GM21786 (cell line): ENCODE results near the gene PCCA.
"Not testable (repeated sequence)": the region's sequence is repeated elsewhere in the genome, so short reads cannot be mapped to it uniquely, and the experiment has no call there.

Experiments
- ATAC-seq: cut with Tn5 transposase; IDR thresholded peaks from one replicate; pipeline ENCODE4 v1.9.1; 2021; ENCODE audit not compliant: unreplicated experiment

The PCCA gene

GRCh38 chr13:100519626-100520025 lies 430.7 kb downstream of the PCCA start:
- no peak for ATAC-seq

GRCh38 chr13:100520936-100521850 lies 432.3 kb downstream of the PCCA start:
- ATAC-seq: no peak

GRCh38 chr13:100521851-100522617 lies 433.1 kb downstream of the PCCA start:
- ATAC-seq: no peak

- no peak for ATAC-seq
Observed at GRCh38 chr13:100522618-100523309, 433.9 kb downstream of the PCCA start.

- no peak for ATAC-seq
Observed at GRCh38 chr13:100523411-100523810, 434.5 kb downstream of the PCCA start.

DNA sequence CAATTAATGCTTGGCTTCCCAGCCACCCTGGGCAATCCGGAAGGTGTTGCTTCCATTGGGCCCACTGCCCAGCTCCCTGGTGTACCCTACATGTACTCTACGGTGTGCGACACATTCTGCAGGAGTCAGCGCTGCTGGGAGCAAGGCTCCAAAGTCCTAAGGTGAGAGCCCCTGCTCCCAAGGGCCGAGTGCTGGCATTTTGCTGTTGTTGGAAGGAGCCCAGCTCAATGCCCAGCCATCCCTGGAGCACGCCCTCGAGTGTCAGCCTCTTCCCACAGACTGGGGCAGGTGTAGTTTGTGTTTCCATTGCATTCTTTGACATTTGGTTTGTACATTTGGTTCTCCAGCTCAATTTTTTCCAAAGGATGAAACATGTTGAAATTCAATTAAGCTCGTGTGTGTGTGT lies 435.1 kb downstream of the PCCA start:
- no peak for ATAC-seq

DNA sequence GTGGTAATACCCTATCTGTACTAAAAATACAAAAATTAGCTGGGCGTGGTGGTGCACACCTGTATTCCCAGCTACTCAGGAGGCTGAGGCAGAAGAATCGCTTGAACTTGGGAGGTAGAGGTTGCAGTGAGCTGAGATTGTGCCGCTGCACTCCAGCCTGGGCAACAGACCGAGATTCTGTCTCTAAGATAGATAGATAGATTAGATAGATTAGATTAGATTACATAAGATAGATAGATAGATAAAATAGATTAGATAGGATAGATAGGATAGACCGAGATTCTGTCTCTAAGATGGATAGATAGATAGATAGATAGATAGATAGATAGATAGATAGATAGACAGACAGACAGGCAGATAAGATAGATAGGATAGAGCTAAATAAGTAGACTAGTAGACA lies 435.8 kb downstream of the PCCA start:
- not testable (repeated sequence) for ATAC-seq

DNA sequence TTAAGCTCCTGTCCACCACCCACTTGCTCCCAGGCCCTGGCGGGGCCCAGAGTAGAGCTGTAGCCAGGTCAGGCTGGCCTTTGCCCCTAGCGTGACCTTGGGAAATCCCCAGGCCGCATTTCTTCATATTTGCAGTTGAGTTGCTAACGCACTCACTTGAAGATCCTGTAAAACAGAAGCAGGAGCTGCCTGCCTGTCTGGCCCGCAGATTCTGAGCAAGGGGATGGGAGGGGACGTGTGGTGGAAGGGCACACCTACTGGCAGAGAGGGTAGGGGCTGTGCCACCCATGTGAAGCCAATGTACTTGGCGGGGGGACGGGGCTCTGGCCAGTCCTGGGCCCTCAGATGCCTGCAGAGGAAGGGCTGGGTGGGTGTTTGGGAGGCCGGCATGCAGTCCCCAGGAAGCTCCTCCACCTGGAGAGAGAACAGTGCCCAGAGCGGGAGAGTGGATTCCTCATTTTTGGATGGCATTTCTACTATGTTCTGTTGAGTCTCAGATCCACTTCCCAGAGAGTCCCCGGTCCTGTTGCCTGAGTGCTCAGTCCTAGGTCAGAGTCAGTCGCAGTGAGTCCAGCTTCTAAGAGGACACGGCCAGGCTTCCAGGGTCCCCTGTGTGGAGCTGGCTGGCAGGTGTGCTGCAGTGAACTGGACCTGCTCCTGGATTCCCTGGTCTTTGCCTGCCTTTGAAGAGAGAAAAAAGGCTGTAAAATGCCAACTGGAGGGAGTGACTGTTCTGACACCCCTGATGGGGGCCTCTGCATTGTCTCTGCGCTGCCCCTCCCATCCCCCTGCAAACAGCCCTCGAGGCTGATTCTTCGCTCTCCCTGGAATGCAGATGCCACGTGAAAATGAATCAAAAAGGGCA lies 436.8 kb downstream of the PCCA start:
- no peak for ATAC-seq

- no peak for ATAC-seq
Observed at GRCh38 chr13:100526318-100527000, 437.6 kb downstream of the PCCA start.

DNA sequence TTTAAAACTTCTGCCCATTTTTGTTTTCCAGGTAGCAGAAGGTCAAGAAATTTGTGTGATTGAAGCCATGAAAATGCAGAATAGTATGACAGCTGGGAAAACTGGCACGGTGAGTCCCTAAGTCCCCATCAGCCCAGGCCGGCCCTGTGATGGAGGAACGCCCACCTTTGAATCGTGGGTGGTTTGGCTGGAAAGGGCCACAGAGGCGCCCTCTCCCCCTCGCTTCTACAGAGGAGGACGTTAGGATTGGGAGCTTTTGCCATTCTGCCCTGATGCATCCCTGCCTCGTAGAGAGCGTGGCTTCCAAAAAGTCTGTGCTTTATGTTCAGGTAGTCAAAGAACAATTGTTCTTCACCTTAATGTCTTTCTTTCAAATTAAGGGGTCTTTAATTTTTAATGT lies 438.8 kb downstream of the PCCA start:
- ATAC-seq: no peak

- ATAC-seq: no peak
Observed at GRCh38 chr13:100528353-100528752, 439.5 kb downstream of the PCCA start.

- ATAC-seq: no peak
Observed at GRCh38 chr13:100528820-100529219, 439.9 kb downstream of the PCCA start.

DNA sequence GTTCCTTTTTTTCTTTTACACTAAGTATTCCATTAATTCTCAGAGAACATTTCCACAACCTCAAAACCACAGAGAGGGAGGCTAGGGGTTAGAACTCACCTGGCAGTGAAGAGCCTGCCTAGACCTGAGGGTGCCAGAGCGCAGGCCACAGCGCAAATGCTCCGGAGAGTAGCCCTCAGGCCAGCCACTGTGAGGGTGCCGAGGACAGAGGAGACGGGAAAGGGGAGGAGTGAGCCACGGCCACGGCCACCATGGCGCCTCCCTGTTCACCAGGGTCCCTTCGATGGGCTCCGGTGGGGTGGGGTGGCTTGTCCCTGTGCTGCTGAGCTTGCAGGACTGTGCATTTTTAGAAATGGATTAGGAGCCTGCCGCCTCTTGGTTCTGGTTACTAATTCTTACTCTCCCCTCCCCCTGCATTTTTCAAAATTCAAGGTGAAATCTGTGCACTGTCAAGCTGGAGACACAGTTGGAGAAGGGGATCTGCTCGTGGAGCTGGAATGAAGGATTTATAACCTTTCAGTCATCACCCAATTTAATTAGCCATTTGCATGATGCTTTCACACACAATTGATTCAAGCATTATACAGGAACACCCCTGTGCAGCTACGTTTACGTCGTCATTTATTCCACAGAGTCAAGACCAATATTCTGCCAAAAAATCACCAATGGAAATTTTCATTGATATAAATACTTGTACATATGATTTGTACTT lies 440.9 kb downstream of the PCCA start:
- no peak for ATAC-seq

- ATAC-seq: no peak
Observed at GRCh38 chr13:100530671-100531213, 441.8 kb downstream of the PCCA start.

DNA sequence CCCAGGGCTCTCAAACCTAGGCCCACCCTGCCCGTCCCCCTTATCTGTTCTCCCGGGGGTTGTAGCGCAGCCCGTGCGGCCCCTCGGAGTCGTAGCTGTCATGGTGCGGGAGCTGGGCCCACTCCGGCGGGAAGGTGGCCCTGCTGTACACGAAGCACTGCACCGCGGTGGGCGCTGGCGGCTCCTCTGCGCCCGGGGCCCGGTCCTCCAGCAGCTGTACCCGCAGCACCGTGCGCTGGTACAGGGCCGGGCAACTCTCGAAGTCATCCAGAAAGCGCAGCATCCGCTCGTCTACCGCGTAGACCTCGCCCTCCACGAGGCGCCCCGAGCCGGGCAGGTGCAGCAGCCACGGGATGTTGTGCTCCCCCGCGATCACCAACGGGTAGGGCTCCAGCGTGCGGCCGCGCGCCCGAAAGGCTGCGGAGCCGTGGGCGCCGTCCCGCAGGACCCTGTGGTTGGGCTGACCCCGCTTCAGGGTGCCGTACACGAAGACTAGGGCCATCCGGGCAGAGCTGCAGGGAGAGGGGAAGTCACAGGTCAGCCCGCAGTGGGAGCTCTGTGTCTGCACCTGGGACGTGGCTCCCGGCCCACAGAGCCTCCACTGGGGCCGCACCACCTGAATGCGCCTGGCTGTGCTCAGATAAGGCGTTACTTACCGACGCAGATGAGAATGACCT lies 443.3 kb downstream of the PCCA start:
- ATAC-seq: no peak

DNA sequence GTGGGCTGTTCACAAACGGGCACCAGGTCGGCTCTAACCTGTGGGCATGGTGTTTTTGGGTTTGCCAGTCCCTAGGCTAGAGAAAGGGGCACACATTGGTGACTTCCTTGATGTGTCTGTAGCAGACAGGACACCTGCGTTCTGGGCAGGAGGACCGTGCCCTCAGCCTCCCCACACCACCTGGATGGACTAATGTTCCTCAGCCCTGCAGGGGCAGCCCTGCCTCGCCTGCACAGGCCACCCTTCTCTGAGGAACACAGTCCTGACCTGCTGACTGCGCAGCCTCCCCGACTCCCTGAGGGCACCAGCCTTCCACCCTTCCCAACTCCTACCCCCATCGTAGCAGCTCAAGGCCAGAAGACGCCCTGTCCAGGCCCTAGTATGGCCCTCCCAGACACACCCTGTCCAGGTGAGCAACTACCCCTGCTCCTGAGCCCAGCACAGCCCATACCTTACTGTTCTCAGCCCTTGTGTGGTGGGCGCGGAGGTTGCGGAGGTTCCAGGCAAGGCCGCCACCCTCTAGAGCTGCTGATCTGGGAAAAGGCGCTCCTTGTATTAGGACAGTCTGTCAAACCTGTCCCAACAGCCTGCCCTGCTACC lies 444.0 kb downstream of the PCCA start:
- no peak for ATAC-seq

- ATAC-seq: no peak
Observed at GRCh38 chr13:100533588-100534041, 444.7 kb downstream of the PCCA start.
